ENCODE results near the gene ARSB.

DNA sequence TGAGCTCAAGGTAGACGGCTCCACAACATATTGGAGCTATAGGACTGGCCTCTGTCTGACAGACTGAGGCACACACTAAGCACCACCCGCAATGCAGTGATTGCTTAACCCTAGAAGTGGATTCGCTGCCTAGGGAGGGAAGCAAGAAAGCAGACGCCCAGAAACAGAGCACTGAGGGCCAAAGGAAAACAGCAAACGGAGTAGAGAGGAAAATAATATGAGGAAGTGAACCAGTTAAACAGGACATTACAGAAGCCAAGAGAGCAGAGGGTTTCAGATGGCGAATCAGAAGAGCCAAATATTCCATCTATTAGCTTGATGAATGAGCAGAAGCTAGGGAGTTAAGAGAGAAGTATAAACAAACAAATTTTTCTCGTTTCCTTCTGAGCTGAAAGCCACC, 197.3 kb downstream of the ARSB start:
- TF ChIP-seq, protein P1, sequence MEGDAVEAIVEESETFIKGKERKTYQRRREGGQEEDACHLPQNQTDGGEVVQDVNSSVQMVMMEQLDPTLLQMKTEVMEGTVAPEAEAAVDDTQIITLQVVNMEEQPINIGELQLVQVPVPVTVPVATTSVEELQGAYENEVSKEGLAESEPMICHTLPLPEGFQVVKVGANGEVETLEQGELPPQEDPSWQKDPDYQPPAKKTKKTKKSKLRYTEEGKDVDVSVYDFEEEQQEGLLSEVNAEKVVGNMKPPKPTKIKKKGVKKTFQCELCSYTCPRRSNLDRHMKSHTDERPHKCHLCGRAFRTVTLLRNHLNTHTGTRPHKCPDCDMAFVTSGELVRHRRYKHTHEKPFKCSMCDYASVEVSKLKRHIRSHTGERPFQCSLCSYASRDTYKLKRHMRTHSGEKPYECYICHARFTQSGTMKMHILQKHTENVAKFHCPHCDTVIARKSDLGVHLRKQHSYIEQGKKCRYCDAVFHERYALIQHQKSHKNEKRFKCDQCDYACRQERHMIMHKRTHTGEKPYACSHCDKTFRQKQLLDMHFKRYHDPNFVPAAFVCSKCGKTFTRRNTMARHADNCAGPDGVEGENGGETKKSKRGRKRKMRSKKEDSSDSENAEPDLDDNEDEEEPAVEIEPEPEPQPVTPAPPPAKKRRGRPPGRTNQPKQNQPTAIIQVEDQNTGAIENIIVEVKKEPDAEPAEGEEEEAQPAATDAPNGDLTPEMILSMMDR (IDR thresholded peaks at IDR 0.05): no peak
- TF ChIP-seq EP300 (IDR thresholded peaks at IDR 0.05): no peak
- TF ChIP-seq, protein P2, sequence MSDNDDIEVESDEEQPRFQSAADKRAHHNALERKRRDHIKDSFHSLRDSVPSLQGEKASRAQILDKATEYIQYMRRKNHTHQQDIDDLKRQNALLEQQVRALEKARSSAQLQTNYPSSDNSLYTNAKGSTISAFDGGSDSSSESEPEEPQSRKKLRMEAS (IDR thresholded peaks at IDR 0.05): no peak
- no peak for TF ChIP-seq RFX5 (IDR thresholded peaks at IDR 0.05)
- no peak for TF ChIP-seq NPAS2 (CRISPR knock-in tag; IDR thresholded peaks at IDR 0.05; ENCODE audit: borderline replicate concordance)

Measured in A549 (cell line).